Measurements from ENCODE around the gene RARRES1. TPM values are rescaled to one million over a fixed set of nuclear protein-coding genes. Genes with fewer than 3 reads are reported as not detected.

RARRES1 gene
- total RNA-seq, 1 donor from 2014 or later = 742 TPM

GRCh38 chr3:158738653-158739052, 6.4 kb upstream of the RARRES1 start:
- TF ChIP-seq CTCF (IDR thresholded peaks at IDR 0.05) (no peak), POLR2A (IDR thresholded peaks at IDR 0.05) (no peak), POLR2AphosphoS5 (IDR thresholded peaks at IDR 0.05; ENCODE audit: insufficient read depth in 1 of 2, low read depth in 1 of 2) (no peak)
- no peak overlapping the region for H3K27ac ChIP-seq
- H3K4me3 ChIP-seq = no peak overlapping the region

GRCh38 chr3:158737976-158738615, 5.8 kb upstream of the RARRES1 start:
- Histone ChIP-seq H3K27ac (no peak overlapping the region), H3K4me3 (no peak overlapping the region), H3K36me3 (no peaks in the 10 kb centered on the region), H3K9me3 (peaks cover 6% of the 10 kb centered on the region), H3K27me3 (no peaks in the 10 kb centered on the region), H3K4me1 (peaks cover 8% of the 10 kb centered on the region)
- TF ChIP-seq POLR2A (IDR thresholded peaks at IDR 0.05) = no peak
- TF ChIP-seq POLR2AphosphoS5 (IDR thresholded peaks at IDR 0.05; ENCODE audit: insufficient read depth in 1 of 2, low read depth in 1 of 2) = no peak
- no peak for TF ChIP-seq CTCF (IDR thresholded peaks at IDR 0.05)
- intact Hi-C loops (cut with DNase I) = loop anchor here (10.0 kb wide), 1 partner anchor 63 kb away; the partner anchor contains the start of gene LXN
- peak in 1 of 2 donors; percentile 79 for DNase-seq (ENCODE audit: extremely low spot score in 2 of 2)

More at GRCh38 chr3:158738653-158739052, 6.4 kb upstream of the RARRES1 start:
- intact Hi-C loops (cut with DNase I) = loop anchor here (10.0 kb wide), 1 partner anchor 64 kb away; the partner anchor contains the start of gene LXN
- peak in 1 of 2 donors; percentile 85 for DNase-seq (ENCODE audit: extremely low spot score in 2 of 2)
- peaks cover 6% of the 10 kb centered on the region for H3K9me3 ChIP-seq
- H3K27me3 ChIP-seq = no peaks in the 10 kb centered on the region
- H3K36me3 ChIP-seq = no peaks in the 10 kb centered on the region
- H3K4me1 ChIP-seq = peaks cover 2% of the 10 kb centered on the region

DNA sequence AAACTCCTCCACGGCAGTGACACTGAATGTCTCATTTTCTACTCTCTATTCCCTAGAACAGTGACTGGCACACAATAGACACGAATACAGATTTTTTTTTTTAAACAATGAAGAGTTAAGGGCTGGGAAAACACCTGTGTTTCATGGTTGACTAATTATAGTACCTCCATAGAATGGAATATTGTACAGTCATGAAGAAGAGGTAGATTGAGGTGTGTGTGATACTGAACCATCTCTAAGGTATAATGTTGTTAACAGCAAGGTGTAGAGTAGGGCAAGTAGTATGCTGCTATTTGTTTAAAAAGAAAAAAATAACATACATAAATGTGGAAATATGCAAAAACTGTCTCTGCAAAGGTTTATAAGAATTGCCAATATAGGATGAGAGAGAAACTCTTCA, 5.2 kb upstream of the RARRES1 start:
- Histone ChIP-seq H3K27me3 (no peaks in the 10 kb centered on the region), H3K4me3 (no peak overlapping the region), H3K4me1 (peaks cover 14% of the 10 kb centered on the region), H3K27ac (no peak overlapping the region), H3K36me3 (no peaks in the 10 kb centered on the region), H3K9me3 (peaks cover 6% of the 10 kb centered on the region)
- TF ChIP-seq POLR2AphosphoS5 (IDR thresholded peaks at IDR 0.05; ENCODE audit: insufficient read depth in 1 of 2, low read depth in 1 of 2) (no peak), CTCF (IDR thresholded peaks at IDR 0.05) (no peak), POLR2A (IDR thresholded peaks at IDR 0.05) (no peak)
- intact Hi-C loops (cut with DNase I) = loop anchor here (10.0 kb wide), 1 partner anchor 63 kb away; the partner anchor contains the start of gene LXN
- no peak for DNase-seq (ENCODE audit: extremely low spot score in 2 of 2)

DNA sequence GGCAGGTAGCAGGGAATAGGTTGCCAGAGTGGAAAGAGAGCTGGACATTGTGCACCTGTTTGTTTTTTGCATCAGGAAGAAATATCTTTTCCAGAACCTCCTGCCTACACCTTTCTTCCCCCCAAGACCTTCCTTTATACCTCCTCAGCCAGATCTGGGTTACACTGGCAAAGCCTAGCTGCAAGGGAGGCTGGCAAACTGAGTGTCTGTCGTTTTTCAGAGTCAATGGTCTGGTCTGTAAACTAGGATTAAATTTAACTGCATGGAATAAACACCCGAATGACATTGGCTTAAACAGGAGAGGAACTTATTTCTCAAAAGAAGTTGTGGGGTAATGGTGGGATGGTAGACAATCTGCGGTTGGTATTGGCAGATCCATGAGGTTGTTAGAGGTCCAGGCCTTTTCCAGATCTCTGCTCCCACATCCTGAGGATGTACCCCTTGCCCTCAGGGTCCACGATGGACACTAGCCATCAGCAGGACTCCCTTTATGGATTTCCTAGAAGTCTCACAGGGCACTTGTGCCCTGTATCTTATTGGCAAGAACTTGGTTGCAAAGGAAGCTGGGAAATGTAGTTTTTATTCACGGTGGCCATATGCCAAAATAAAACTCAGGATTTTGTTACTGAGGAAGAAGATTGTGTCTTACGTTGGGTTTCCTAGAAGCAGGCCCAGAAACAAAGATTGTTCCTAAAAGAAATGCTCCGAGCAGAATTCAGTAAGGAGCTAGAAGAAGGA, 3.2 kb upstream of the RARRES1 start:
- DNase-seq (ENCODE audit: extremely low spot score in 2 of 2) = peak in 1 of 2 donors; percentile 22
- intact Hi-C loops (cut with DNase I) = loop anchor here (10.0 kb wide), 1 partner anchor 61 kb away; the partner anchor contains the start of gene LXN
- no peaks in the 10 kb centered on the region for H3K27me3 ChIP-seq
- peaks cover 27% of the 10 kb centered on the region for H3K4me1 ChIP-seq
- H3K4me3 ChIP-seq = no peak overlapping the region
- no peak for TF ChIP-seq POLR2AphosphoS5 (IDR thresholded peaks at IDR 0.05; ENCODE audit: insufficient read depth in 1 of 2, low read depth in 1 of 2)
- no peak for TF ChIP-seq CTCF (IDR thresholded peaks at IDR 0.05)
- no peak for TF ChIP-seq POLR2A (IDR thresholded peaks at IDR 0.05)
- H3K27ac ChIP-seq = no peak overlapping the region
- H3K9me3 ChIP-seq = peaks cover 6% of the 10 kb centered on the region
- no peaks in the 10 kb centered on the region for H3K36me3 ChIP-seq
